GM19351 (cell line): ENCODE measurements around the gene RCOR3.
A peak's percentile ranks its signal among the peaks of the same experiment; 100 is the strongest.
"Not testable (repeated sequence)": the region's sequence is repeated elsewhere in the genome, so short reads cannot be mapped to it uniquely, and the experiment has no call there.

ENCODE experiments used
- ATAC-seq: cut with Tn5 transposase; IDR thresholded peaks from one replicate; pipeline ENCODE4 v1.9.1; 2021; ENCODE audit warnings: mild to moderate bottlenecking, moderate library complexity; ENCODE audit not compliant: unreplicated experiment

RCOR3 gene

GRCh38 chr1:211337430-211338223, 78.5 kb downstream of the RCOR3 start:
- ATAC-seq: no peak

DNA sequence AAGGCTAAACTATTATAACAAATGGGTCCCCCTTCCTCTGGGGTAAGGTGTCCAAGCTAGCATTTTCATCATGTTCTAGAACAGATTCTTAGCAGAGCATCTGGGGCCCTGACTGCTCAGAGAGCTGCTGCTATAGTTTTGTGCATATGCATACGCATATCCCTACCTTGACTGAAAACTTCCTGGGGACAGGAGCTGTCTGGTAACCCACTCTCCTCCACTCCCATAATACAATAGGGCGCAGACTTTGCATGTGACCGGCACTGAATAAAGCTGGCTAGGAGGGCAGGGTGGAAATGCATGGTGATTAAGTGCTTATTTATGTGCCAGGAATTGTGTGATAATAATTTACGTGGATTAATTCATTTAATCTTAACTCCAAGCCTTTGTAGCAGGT, 79.1 kb downstream of the RCOR3 start:
- ATAC-seq: no peak

- no peak for ATAC-seq
Measured at GRCh38 chr1:211339631-211340041, 80.5 kb downstream of the RCOR3 start.

DNA sequence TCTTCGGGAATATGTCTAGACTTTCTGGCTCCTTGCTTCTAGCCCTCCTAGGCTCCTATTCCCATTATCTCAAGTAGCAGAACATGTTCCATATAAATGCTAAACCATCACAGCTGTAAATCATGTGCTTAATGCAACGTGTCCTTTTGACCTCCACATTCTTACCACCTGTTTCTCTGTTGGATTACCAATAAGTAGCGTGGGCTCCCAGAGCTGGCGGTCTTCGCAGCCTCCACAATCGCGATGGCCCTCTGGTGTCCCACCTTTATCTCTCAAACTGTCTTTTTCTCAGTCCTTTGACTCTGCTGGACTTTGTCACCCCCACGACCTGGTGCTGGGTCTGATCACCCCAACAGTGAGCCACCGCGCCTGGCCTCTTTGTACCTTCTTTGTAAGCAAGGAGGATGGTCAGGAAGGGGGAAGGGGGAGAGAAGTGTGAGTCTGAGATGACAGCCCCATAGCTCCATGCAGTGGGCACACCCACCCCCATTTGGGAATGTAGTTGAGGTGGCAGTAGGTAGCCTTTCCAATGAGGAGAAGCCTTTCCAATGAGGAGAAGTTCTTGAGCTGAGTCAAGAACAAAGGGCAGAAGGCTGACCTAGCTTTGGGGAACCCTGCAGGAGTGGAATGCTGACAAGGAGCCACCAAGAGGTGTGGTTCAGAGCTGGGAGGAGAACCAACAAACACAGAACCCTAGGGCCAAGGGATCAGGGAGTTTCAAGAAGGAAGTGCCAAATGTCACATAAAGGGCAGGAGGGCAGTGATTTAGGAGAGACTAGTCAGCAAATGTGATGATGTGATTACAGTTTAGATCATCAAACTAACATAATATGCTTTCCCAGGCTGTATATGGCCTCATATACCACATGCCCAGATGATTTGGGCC, 81.7 kb downstream of the RCOR3 start:
- no peak for ATAC-seq

DNA sequence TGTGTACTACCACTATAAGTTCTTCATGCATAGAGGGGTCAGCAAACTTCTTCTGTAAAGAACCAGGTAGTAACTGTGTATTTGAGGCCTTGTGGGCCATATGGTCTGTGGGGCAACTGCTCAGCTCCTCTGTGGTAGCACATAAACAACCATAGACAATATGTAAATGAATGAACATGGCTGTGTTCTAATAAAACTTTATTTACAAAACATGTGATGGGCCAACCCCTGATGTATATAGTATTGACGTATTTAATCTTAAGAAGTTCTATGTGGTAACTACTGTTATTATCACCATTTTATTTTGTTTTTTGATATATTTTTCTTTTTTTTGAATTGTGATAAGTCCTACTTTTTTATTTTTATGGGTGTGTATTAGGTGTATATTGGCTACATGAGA, 82.8 kb downstream of the RCOR3 start:
- ATAC-seq: no peak

DNA sequence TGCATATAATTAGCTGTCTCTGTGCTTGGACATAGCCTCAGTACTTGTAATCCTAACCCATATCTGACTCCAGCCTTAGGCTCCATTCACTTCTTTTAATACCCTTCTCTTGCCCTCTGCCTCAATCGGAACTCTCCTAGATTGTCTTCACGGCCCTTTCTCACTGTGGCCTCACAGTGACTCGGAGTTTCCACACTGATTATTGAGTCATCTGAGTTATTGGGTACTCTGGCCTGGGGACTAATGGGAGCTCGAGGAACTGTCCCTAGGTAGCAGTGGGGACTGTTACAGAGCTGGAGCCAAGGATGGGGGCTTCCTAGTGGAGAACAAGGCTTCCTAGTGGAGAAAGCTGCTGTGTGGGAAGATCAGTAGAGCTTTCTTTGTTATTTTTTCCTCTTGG, 84.4 kb downstream of the RCOR3 start:
- ATAC-seq: no peak

DNA sequence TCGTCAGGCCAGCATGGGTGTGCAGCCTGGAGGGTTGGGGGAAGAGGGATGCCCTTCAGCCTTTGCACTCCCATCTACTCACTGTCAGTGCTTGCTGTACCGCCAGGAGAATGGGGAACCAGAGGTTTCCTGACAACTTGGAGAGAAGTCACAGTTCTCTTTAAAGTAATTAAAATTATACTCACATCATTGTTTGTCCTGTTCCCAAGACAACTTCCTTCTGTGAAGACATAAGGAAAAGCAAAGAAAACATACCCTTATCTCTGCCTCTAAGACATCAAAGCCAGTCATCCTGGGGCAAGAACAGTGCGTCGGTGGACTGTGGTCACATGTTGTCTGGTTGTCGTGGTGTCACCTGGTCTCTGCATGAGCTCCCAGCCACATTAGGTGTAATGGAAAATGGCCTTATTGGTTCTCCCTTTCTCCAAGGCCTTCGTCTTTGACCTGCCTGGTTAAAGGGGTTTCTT, 85.0 kb downstream of the RCOR3 start:
- no peak for ATAC-seq

- no peak for ATAC-seq
Measured at GRCh38 chr1:211345719-211346118, 86.6 kb downstream of the RCOR3 start.

DNA sequence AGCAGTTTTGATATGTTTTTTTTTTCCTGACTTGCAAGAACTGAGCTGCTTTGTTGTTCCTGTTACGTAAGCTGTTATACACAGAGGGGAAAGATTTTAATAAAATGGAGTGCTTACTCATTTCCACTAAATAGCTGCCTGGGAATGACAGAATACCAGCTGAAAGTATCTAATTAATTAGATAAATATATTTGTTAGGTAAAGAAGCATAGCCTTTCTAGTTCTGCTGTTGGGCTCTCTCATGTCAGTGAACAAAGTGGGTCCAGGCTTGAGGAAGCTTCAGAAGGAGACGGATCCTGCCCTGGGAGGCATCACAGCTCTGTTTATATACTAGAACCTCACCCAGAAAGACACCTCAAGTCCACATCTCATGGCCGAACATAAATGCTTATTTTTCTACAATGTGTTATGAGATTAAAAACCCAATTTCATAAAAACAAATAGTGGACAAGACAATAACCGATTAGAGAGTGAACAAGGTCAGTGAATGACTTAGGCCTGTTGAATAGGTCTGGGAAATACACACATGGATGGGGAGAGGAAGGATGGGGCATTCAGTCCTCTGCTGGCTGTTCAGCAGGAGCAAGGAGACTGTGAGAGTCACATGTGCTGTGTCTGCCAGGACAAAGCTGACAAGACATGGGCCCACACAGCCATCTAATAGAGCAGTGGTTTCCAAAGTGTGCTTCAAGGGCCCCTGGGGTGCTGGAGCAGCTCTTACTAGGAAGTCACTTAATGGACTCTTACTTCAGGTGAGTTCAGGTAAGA, 88.1 kb downstream of the RCOR3 start:
- ATAC-seq: no peak

GRCh38 chr1:211348547-211348946, 89.4 kb downstream of the RCOR3 start:
- ATAC-seq: no peak

GRCh38 chr1:211349741-211350140, 90.6 kb downstream of the RCOR3 start:
- ATAC-seq: no peak

DNA sequence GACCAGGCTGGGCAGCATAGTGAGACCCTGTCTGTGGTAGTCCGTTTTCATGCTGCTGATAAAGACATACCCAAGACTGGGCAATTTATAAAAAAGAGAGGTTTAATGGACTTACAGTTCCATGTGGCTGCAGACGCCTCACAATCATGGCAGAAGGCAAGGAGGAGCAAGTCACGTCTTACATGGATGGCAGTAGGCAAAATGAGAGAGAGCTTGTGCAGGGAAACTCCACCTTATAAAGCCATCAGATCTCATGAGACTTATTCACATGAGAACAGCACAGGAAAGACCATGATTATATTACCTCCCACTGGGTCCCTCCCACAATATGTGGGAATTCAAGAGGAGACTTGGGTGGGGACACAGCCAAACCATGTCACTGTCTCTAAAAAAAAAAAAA, 92.9 kb downstream of the RCOR3 start:
- not testable (repeated sequence) for ATAC-seq

DNA sequence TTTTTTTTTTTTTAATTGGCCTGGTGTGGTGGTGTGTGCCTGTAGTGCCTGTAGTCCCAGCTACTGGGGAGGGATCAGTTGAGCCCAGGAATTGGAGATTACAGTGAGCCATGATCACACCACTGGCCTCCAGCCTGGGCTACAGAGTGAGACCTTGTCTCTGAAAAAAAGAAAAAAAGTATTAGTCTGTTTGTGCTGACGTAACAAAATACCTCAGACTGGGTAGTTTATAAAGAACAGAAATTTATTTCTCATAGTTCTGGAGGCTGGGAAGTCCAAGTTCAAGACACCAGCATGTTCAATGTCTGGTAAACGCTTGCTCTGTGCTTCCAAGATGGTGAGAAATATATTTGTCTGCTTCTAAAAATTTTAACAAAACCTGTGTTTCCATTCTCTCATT, 93.3 kb downstream of the RCOR3 start:
- ATAC-seq: no peak

DNA sequence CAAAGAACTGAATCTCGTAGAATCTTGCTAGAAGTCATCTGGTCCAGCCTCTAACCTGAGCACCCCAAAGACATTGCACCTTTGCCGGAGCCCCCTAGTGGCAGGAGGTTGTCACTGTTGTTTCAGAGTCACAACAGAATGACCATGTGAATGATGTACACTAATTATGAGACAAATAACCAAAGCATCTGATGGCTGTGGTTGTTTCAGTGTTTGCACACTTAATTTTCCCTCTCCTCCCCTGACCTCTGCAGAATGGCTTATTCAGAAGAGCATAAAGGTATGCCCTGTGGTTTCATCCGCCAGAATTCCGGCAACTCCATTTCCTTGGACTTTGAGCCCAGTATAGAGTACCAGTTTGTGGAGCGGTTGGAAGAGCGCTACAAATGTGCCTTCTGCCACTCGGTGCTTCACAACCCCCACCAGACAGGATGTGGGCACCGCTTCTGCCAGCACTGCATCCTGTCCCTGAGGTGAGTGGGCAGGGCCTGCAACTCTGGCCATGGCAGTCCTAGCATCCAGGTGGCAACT, 93.9 kb downstream of the RCOR3 start:
- peak; percentile 99 for ATAC-seq

DNA sequence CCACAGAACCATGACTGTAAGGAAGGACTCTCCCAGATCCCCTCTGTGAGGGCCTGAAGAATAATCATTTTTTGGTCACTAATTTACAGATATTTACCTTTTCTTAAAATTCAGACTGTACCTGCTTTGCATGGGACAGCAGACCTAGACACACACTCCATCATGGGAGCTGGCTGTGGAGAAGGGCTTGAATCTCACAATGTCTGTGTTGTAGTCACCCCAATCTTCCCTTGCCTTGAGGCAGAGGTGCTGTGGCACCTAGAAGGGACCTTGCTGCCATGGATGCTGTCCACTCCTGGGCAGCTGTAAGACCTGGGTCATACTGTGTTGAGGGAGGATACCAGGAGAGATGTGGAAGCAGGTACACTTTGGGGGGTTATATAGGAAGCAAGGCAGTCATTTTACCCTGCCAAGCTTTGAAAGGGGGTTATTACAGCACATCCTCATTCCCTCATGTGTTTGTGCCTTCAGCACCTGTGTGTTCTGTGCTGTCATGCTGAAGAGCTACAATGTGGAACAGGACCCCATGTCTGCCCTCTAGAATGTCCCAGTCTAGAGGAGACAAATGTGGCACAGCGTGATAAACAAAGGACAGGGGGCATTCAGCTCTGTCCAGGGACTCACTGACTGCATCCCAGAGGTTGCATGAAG, 94.5 kb downstream of the RCOR3 start:
- no peak for ATAC-seq

GRCh38 chr1:211355873-211356272, 96.7 kb downstream of the RCOR3 start:
- no peak for ATAC-seq

GRCh38 chr1:211356723-211357407, 97.7 kb downstream of the RCOR3 start:
- ATAC-seq: no peak

GRCh38 chr1:211358685-211359084, 99.5 kb downstream of the RCOR3 start:
- no peak for ATAC-seq

DNA sequence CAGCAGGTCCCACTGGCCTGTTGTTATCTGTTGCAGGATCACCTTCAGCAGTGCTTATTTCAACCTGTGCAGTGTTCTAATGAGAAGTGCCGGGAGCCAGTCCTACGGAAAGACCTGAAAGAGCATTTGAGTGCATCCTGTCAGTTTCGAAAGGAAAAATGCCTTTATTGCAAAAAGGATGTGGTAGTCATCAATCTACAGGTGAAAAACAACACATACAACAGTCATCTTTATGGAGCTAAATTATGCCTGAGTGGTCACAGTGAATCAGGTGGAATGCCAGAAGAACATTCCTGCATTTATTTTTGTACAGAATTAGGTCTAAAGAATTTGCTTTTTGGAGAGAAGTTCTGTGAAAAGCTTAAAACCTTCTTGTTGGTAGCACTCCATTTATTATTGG, 100.7 kb downstream of the RCOR3 start:
- no peak for ATAC-seq

DNA sequence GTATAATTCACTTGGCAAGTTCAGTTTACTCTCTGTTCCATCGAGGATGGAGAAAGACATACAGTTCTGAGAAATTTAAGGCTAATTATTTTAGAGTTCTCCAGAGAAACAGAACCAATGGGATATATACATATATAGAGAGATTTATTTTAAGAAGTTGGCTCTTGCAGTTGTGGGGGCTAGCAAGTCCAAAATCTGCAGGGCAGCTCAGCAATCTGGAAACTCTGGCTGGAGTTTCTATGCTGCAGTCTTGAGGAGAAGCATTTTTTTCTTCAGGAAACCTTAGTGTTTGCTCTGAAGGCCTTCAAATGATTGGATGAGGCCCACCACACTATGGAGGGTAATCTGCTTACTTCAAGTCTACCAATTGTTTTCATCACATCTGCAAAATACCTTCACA, 102.0 kb downstream of the RCOR3 start:
- no peak for ATAC-seq
